Mammary epithelial cell (primary cell): ENCODE measurements around the gene ORC3.
"Not testable (repeated sequence)": the region's sequence is repeated elsewhere in the genome, so short reads cannot be mapped to it uniquely, and the experiment has no call there.

Experiments used
- CTCF ChIP-seq, 2 donors: IDR thresholded peaks in 1 of 2; conservative IDR thresholded peaks in 1 of 2; 2 replicates each; pipeline ENCODE4 v1.5.1; 2011 to 2012; ENCODE audit warnings: inconsistent platforms in 2 of 2, low read length in 2 of 2, mild to moderate bottlenecking in 2 of 2, control low read depth in 1 of 2, low read depth in 1 of 2; ENCODE audit not compliant: insufficient read depth in 1 of 2; ENCODE audit errors: extremely low read depth in 1 of 2
- EZH2 ChIP-seq: IDR thresholded peaks from 2 replicates; pipeline ENCODE4 v1.6.1; 2012; ENCODE audit warnings: low read length, inconsistent platforms, borderline replicate concordance

GRCh38 chr6:87712713-87713112 is 122.8 kb downstream of the ORC3 start:
- TF ChIP-seq CTCF (conservative IDR thresholded peaks at IDR 0.05 in 1 of 2, IDR thresholded peaks at IDR 0.05 in 1 of 2; ENCODE audit: extremely low read depth in 1 of 2, insufficient read depth in 1 of 2, low read depth in 1 of 2, low read length in 2 of 2); EZH2: not testable (repeated sequence)
